LHCN-M2 (cell line): ENCODE data around the gene PTPRN2. TPM values are rescaled to one million over a fixed set of nuclear protein-coding genes. Genes with fewer than 3 reads are reported as not detected.

Source experiments
- DNase-seq: peaks from one replicate; pipeline ENCODE4 v3.0.0-alpha.2; 2012; ENCODE audit warnings: low read depth
- total RNA-seq: library from RNA; depleted of rRNA; stranded (reverse); fragments of >200 nt; gene quantifications from 2 replicates; pipeline ENCODE4 v1.2.3, GENCODE V29; 2014

PTPRN2 gene
- total RNA-seq, 1 experiment from 2014 or later, result 0.11 TPM

GRCh38 chr7:157617401-157617800, 970.2 kb downstream of the PTPRN2 start:
- no peak for DNase-seq

GRCh38 chr7:157616931-157617330, 970.7 kb downstream of the PTPRN2 start:
- DNase-seq, result no peak

GRCh38 chr7:157616426-157616825, 971.2 kb downstream of the PTPRN2 start:
- DNase-seq, result no peak

DNA sequence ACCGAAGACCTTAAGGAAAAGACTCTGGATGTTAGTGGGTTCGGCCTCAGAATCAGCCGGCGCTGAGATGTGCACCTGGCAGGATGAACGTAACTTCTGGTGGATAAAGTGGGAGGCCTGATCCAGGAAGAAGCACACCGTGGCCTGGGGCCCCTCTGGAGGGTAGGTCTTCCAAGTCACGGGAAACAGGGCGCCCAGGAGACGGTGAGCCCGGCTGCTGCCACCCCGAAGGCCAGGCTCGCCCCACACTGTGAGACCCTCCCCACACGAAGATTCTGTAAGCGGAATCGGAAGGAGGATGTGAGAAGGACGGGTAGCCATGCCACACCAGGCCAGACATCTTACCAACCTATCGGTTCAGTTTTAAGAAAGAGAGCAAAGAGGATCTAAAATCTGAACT, 971.8 kb downstream of the PTPRN2 start:
- DNase-seq, result no peak

DNA sequence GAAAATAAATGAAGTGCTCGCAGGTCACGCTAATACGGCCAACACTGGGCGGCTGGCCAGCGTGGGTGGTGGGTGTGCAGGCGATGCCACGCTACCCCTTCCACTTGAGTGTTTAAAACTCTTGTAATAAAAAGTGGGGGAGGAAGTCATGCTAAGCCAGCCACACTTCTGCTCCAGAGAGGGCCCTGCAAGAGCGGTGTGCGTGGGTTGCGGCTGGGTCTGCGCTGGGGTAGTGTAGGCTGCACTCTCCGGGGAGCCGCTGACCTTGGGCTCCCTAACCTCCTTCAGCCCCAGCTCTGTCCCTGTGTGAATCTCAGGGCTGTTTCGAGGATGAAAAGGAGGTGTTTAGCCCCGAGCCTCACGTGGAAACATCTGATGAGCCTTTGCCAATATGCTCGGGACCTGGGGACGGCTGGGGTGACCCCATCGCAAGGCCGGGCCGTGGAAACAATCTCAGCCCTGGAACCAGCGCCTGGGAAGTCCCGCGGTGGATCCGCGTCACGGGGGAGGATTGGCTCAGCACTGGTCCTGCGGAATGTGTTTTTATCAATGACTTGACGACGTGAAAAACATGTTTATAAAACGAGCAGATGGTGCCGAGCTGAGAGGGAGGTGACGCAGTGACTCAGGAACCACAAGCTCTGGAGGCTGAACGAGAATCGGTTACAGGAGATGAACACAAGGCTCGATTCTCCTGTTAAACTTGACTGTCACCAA, 972.4 kb downstream of the PTPRN2 start:
- no peak for DNase-seq

GRCh38 chr7:157614457-157615020, 973.1 kb downstream of the PTPRN2 start:
- no peak for DNase-seq

DNA sequence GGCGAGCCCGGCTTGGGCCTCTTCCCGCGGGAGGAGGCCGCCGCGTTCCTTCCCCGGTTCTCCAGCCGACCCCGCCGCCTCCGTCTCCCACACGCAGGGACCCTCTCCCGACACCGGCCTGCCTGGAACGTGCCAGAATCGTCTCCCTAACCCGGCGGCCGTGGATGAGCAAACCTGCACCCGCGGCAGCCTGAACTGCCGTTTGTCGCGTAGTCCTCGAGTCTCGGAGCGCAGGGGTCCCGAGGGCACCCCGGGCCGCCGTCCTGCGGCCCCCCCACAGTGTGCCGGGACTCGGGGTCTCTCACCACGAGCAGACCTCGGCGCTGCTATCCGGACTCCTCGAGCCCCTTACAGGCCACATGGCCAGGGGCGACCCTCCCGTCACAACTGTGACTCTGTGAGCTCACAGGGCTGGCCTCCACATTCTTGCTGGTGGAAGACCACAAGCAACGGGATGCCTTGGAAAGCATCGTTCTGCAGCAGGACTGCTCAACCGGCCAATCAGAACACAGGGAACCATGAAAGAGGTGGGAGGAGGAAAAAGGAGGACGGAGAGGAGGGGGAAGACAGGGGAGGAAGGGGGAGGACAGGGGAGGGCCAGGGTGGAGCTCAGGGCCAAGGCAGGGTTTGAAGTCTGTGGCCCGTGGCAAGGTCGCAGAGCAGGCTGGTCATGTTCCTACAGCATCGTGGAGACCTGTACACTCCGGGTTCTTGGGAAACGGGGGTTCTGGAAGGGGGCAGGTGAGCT, 973.9 kb downstream of the PTPRN2 start:
- no peak for DNase-seq

DNA sequence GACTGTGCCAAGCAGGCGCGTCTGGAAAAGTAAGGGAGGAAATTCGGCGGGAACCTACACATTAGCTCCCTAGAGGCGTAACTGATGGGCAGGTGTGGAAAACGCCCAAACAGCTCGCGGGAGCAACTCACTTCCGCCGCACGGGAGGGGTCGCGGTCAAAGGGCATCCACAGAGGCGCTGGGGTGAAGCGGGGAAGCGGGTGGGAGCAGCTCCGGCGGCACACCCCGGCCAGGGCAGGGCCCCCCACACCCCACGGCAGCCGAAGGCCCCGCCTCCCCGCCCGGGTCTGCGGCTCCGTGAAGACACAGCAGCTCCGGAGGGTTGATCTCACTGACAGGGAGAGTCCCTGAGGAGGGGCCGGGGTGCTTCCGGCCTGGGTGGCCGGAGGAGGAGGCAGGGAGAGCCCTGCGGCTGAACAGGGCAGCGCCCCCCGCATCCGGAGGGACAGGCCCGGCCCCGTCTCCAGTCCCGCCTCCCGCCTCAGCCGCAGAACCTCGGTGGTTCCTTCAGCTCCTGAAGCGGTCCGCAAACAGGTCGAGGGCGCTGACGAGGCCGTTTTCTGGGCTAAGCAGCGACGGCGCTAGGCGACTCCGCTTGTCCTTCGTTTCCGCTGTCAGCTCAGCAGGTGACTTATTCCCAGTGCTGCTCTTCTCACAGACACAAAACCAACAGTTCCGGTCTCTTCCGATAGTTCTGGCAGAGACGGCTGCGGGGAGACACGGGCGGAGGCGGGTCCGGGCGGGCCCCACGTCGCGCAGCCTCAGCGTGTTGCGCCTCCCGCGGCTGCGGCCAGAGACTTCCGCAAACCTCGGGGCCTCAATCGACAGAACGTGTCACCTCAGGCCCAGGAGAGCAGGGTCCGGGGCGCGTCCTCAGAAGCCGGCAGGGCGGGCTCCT, 974.7 kb downstream of the PTPRN2 start:
- DNase-seq, result no peak

GRCh38 chr7:157612009-157612663, 975.5 kb downstream of the PTPRN2 start:
- DNase-seq, result no peak

GRCh38 chr7:157611341-157611740, 976.3 kb downstream of the PTPRN2 start:
- no peak for DNase-seq

DNA sequence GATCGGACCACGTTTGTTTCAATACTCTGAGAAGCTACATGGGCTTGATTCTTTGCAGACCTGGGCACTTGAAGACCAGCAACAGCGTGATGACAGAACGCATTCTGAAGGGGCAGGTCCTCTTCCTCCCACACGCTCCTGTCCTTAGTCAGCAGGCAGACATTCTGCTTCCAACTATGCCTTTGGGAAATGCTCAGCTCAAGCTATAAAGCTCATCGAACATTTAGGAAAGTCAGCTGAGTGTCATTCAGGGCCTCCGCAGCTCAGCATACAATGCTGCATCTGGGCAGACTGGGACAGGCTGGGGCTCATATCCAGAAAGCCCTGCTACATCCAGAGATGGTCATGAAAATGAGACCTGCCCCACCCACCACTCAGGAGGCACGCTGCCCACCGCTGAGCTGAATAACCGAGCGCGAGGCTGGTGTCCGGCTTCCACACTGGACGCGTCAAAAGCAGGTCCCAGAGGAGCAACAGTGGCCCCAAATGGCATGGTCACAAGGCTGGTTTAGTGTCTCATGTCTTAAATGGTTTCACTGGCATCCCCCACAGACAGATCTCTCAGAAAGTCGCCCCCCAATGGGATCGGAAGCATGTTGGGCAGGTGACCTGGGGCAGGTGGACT, 976.8 kb downstream of the PTPRN2 start:
- no peak for DNase-seq

GRCh38 chr7:157609932-157610640, 977.5 kb downstream of the PTPRN2 start:
- no peak for DNase-seq

GRCh38 chr7:157609516-157609915, 978.1 kb downstream of the PTPRN2 start:
- no peak for DNase-seq

- DNase-seq, result no peak
These were observed 980.4 kb downstream of the PTPRN2 start for GRCh38 chr7:157607218-157607617.

DNA sequence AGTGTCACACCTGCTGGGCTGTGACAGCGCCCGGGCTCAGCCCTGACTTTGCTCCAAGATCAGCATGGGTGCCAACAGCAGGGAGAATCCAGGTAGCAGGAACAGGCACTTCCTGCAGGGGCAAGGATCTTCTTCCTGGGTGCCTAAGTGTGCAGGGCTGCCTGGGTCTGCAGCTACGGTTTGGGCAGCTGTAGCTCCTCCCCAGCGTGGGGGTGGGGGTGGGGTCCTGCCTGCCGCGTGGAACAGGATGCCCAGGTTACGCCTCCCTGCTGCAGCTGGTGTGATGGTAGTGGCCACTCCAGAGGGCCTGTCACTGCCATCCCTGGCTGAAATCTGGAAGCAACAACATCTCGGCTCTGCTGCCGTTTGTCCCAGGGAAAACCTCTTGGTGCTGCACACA, 981.5 kb downstream of the PTPRN2 start:
- DNase-seq, result no peak

DNA sequence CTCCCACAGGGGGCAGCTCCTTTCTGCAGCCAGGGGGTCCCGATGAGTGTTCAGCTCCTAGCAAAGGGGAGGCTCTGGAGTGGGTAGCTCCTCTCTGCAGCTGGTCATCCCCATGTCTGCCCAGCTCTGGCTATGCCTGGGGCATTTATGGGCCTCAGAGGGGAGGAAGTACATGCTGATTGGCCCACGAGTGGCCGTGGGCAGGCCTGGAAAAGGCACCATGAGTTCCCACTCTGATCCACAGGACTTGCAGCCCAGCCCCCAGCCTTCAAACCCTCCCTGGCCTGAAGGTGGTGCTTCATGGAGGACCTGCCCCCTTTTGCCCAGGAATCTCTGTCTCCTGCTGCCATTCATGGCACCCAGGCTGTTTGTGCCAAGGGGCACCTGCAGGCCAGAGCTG, 982.0 kb downstream of the PTPRN2 start:
- DNase-seq, result no peak

DNA sequence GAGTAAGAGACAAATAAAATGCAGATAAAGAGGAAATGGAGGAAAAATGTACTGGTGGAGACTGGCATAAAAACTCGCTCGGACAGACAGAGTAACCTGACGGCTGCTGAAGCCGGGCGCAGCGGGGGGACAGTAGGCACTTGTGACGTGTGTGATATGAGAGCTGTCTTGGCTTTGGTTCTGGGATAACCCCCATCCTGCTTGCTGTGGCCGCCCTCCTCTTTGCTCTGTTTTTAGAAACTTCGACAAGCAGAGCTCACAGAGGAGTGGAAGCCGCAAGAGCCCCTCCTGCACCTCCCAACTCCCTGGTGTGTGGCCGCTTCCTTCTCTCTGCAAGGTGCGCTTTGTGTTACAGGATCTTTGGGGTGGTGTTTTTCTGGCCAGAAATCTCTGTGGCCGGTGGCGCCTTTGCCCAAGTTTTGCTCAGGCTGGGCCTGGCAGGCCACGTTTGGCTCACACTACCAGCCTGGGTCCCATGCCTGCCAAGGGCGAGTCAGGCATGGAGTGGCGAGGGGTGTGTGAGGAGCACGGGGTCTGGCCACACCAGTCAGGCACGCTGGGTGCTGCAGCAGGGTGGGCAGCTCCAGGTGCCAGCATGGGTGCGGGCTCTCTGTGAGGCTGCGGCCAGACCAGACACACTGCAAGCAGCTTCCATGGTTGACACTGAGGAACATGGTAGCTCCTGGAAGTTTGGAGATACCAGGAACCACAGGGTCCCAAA, 982.8 kb downstream of the PTPRN2 start:
- DNase-seq, result no peak

GRCh38 chr7:157603716-157604115, 983.9 kb downstream of the PTPRN2 start:
- no peak for DNase-seq

- no peak for DNase-seq
These were observed 984.6 kb downstream of the PTPRN2 start for GRCh38 chr7:157603005-157603404.
